Measurements from ENCODE around the gene DOCK4.

Gene DOCK4

DNA sequence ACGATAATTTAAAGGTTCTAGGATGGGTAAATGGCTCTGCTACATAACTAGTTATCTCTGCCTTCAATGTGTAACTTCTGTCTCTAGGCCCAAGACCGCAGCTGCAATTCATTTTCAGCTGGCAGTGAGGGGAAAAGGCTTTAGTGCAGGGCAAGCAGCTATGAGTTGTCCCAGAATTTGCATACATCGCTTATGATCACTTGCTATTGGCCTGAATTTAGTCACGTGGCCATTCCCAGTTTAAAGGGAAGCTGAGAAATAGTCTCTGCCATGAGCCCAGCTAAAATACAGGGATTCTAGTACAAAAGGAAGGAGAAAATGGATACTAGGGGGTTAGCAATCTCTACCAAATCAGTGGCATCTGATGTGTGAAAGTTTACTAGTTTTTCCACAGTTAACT lies 498.1 kb downstream of the DOCK4 start:
- Histone ChIP-seq H3K27me3 (no peaks in the 10 kb centered on the region), H3K4me1 (no peaks in the 10 kb centered on the region), H3K9me3 (no peaks in the 10 kb centered on the region), H3K4me3 (ENCODE audit: low read depth, low read length) (no peak overlapping the region), H3K36me3 (no peaks in the 10 kb centered on the region)
- no peak for DNase-seq
- TF ChIP-seq CTCF (IDR thresholded peaks at IDR 0.05; ENCODE audit: low read depth, low read length): no peak

DNA sequence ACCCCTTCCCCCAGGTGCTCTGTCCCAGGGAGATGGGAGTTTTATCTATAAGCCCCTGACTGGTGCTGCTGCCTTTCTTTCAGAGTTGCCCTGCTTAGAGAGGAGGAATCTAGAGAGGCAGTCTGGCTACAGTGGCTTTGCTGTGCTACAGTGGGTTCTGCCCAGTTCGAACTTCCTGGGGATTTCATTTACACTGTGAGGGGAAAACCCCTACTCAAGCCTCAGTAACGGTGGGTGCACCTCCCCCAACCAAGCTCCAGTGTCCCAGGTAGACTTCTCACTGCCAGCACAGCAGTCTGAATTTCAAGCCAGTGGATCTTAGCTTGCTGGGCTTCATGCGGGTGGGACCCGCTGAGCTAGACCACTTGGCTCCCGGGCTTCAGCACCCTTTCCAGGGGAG lies 500.4 kb downstream of the DOCK4 start:
- no peak overlapping the region for H3K4me3 ChIP-seq (ENCODE audit: low read depth, low read length)
- DNase-seq: no peak
- no peak for TF ChIP-seq CTCF (IDR thresholded peaks at IDR 0.05; ENCODE audit: low read depth, low read length)

GRCh38 chr7:111697771-111698170 lies 508.4 kb downstream of the DOCK4 start:
- Histone ChIP-seq H3K9me3 (no peaks in the 10 kb centered on the region), H3K36me3 (no peaks in the 10 kb centered on the region), H3K4me1 (no peaks in the 10 kb centered on the region), H3K4me3 (ENCODE audit: low read depth, low read length) (no peak overlapping the region), H3K27me3 (no peaks in the 10 kb centered on the region)
- TF ChIP-seq CTCF (IDR thresholded peaks at IDR 0.05; ENCODE audit: low read depth, low read length): no peak
- DNase-seq: no peak

More for the DNA sequence above, 500.4 kb downstream of the DOCK4 start:
- Histone ChIP-seq H3K36me3 (no peaks in the 10 kb centered on the region), H3K4me1 (no peaks in the 10 kb centered on the region), H3K27me3 (no peaks in the 10 kb centered on the region), H3K9me3 (no peaks in the 10 kb centered on the region)

DNA sequence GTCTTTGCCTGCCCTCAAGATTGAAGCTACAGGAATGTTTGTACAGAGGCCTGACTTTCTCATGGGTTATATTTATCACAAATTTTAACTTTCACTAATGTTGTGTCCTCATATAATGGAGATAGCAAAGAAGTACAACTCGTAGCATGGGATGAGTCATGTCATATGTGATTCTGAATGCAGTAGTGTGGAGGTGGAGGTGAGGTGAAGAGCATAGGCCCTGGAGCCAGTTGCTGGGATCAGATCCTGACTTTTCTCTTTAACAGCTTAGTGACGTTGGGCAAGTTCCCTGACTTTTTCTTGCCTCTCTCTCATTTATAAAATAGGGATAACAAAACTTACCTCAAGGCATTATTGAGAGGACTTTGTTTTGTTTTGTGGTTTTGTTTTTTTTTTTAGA lies 511.8 kb downstream of the DOCK4 start:
- no peak for TF ChIP-seq CTCF (IDR thresholded peaks at IDR 0.05; ENCODE audit: low read depth, low read length)
- Histone ChIP-seq H3K9me3 (no peaks in the 10 kb centered on the region), H3K27me3 (no peaks in the 10 kb centered on the region), H3K4me1 (no peaks in the 10 kb centered on the region), H3K4me3 (ENCODE audit: low read depth, low read length) (no peak overlapping the region), H3K36me3 (no peaks in the 10 kb centered on the region)
- DNase-seq: no peak

DNA sequence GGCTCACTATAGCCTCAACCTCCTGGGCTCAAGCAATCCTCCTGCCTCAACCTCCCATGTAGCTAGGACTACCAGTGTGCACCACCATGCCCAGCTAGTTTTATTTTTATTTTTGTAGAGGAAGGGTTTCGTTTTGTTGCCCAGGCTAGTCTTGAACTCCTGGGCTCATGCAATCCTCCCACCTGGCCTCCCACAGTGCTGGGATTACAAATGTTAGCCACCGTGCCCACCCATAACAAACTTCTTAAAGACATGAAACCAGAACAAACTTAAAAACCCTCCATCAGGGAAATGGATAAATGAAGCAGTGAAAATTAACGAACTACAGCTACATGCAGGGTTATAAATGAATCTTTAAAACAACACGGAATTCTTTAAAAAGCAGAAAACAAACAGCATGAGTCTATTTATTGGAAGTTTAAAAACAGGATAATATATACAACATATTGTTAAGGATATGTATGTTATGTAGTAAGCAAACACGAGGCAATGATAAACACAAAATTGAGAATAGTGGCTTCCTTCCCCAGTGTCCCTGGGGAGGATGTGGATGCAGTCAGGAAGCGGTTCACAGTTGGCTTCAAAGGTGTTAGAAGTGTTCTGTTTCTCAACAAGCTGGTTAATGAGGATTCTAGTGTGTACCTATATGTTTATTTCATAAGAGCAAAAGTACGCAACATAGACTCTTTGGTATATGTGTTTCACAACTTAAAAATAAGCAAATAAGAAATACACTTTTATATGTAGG lies 515.7 kb downstream of the DOCK4 start:
- no peak for DNase-seq
- no peaks in the 10 kb centered on the region for H3K9me3 ChIP-seq
- H3K4me3 ChIP-seq (ENCODE audit: low read depth, low read length): no peak overlapping the region
- H3K4me1 ChIP-seq: no peaks in the 10 kb centered on the region
- no peak for TF ChIP-seq CTCF (IDR thresholded peaks at IDR 0.05; ENCODE audit: low read depth, low read length)
- no peaks in the 10 kb centered on the region for H3K27me3 ChIP-seq
- no peaks in the 10 kb centered on the region for H3K36me3 ChIP-seq

GRCh38 chr7:111685349-111685748 lies 520.9 kb downstream of the DOCK4 start:
- no peak for DNase-seq
- no peak for TF ChIP-seq CTCF (IDR thresholded peaks at IDR 0.05; ENCODE audit: low read depth, low read length)
- no peaks in the 10 kb centered on the region; the same call in 1 of the 2 replicates for H3K4me1 ChIP-seq

More at GRCh38 chr7:111685349-111685748, 520.9 kb downstream of the DOCK4 start:
- no peaks in the 10 kb centered on the region for H3K9me3 ChIP-seq
- no peaks in the 10 kb centered on the region for H3K27me3 ChIP-seq
- no peak overlapping the region for H3K4me3 ChIP-seq (ENCODE audit: low read depth, low read length)
- H3K36me3 ChIP-seq: no peaks in the 10 kb centered on the region

Data from BE2C (cell line).